Left ventricle myocardium superior (tissue), 1 donor: Measurements from ENCODE around the gene ZFP1. TPM values are rescaled to one million over a fixed set of nuclear protein-coding genes. Genes with fewer than 3 reads are reported as not detected.
"Not testable (repeated sequence)": the region's sequence is repeated elsewhere in the genome, so short reads cannot be mapped to it uniquely, and the experiment has no call there.

Experiments used
- ATAC-seq: fragments of 200-7000 bp; cut with Tn5 transposase; one replicate; pipeline ENCODE4 v1.9.1; 2020; ENCODE audit warnings: mild to moderate bottlenecking, moderate library complexity
- DNase-seq: peaks from one replicate; pipeline ENCODE4 v3.0.0-alpha.2; 2020
- intact Hi-C: fragments of 100-400 bp; cut with micrococcal nuclease; formaldehyde crosslinking; loops from one replicate; pipeline ENCODE4 v1.11.0; 2022
- total RNA-seq: library from RNA; stranded (reverse); fragmentation: NEBNext Ultra II Directional; extraction: Animal tissue kit (Norgen Biotek cat#: 25700); gene quantifications from one replicate; pipeline ENCODE4 v1.2.1, GENCODE V29; 2021
- donor health status: DM: no; HTN: yes; CAD: no; lungs with severe emphysema.

The ZFP1 gene
- total RNA-seq, 1 donor from 2014 or later = 6.7 TPM

DNA sequence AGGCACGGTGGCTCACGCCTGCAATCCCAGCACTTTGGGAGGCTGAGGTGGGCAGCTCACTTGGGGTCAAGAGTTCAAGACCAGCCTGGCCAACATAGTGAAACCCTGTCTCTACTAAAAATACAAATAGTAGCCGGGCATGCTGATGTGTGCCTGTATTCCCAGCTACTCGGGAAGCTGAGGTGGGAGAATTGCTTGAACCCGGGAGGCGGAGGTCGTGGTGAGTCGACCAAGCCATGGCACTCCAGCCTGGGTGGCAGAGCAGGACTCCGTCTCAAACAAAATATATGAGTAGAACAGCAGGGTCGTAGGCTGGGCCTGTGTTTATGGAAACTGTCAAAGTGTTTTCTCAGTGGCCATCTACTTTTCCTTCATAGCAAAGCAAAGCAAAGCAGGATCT, 63.0 kb downstream of the ZFP1 start:
- ATAC-seq, intact Hi-C loops: not testable (repeated sequence)
- peak; percentile 11 for DNase-seq

DNA sequence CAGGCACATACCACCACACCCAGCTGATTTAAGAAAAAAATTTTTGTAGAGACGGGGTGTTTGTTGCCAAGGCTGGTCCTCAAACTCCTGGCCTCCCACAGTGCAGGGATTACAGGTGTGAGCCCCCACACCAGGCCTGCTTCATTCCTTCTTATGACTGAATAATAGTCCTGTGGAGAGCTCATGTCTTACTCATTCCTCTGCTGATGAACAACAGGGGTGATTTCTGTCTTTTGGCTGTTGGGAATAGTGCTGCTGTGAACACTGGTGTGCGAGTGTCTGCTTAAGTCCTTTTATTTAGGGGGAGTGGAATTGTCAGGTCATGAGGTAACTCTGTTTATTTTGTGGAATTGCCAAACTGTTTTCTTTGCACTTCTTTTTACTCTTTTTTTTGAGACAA, 67.8 kb downstream of the ZFP1 start:
- DNase-seq = no peak
- ATAC-seq = no peak
- intact Hi-C loops = no loop called here

DNA sequence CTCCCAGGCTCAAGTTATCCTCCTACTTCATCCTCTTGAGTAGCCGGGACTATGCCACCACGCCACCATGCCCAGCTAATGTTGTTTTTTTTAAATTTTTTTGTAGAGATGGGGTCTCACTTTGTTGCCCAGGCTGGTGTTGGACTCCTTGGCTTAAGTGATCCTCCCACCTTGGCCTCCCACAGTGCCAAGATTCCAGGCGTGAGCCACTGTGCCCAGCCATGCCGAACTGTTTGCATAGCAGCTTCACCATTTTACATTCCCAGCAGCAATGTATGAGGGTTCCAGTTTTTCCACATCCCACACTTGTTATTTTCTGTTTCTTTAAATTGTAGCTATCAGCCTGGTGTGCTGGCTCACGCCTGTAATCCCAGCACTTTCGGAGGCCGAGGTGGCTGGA, 68.3 kb downstream of the ZFP1 start:
- intact Hi-C loops = no loop called here
- DNase-seq = no peak
- ATAC-seq = no peak

DNA sequence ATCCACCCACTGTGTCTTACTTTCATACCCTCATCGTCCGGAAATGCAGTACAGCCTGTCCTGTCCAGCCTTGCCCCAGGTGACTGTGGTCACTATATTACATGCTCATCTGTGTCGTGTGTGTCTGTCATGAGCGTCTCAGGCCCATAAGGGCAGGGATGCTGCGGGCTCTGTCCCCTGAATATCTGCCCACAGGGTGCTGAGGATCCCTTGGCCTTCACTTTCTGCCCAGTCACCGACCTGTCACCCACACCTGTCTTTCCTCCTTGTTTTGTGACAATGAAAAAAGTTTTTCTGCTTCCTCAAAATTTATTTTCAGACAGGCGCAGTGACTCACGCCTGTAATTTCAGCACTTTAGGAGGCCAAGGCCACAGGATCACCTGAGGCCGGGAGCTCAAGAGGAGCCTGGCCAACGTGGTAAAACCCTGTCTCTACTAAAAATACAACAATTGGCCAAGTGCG, 69.1 kb downstream of the ZFP1 start:
- no peak for ATAC-seq
- intact Hi-C loops = no loop called here
- no peak for DNase-seq

DNA sequence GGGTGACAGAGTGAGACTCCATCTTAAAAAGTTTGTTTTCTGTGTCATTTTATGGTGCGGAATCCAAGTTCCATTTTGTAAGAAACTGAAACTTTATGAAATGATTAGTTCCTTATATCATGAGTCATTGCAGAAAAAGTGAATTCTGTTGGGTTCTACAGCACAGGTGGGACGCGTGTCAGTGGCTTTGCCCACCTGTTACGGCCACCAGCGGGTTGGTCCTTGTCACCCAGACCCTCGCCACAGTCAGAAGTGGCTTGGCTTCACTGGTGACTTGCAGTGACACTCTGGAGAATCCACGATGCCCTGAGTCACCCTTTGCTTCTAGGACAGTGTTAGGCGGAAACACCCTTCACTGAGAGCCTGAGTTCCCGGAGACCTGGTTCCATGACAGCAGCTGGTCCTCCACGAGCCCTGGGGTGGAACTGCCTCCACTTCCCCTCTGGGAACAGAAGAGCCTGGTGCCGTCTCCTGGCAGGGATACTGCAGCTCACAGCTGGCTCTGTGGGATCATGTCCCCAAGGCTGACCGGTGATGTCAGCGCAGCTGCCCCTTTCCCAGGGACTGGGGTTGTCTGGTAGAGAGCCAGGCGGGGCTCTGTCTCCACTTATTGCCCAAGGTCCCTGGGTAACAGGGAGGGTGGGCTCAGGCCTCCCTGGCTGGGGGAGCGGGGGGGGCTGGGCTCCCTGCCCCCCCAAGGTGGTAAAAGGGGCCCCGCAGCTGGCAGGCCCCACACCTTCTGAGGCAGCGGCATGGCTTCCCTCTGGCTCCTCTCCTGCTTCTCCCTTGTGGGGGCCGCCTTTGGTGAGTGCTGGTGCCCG, 70.1 kb downstream of the ZFP1 start, which contains the start of gene CTRB1:
CTRB1 (plus strand) TSS at position 733 of the 821 bp plus-strand sequence; CDS start at position 753, 20 bp downstream.
- ATAC-seq = peak; percentile 17
- DNase-seq = no peak
- intact Hi-C loops = no loop called here

DNA sequence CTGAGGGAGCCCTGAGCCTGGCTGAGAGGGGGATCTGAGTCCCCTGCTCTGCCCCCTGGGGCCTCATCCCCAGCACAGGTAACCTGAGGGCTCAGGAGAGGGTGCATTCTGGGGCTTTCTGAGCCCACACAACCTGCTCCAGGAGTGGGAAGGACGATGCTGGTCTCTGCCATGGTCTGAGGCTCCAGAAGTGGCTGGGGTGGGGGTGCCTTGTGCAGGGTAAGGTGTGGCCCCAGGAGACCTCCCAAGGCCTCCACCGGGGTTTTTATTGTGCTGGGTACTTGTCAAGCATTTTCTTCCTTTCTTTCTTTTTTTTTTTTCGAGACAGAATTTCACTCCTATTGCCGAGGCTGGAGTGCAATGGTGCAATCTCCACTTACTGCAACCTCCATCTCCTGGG, 70.8 kb downstream of the ZFP1 start:
- ATAC-seq (no peak), DNase-seq (no peak)
- intact Hi-C loops = no loop called here

DNA sequence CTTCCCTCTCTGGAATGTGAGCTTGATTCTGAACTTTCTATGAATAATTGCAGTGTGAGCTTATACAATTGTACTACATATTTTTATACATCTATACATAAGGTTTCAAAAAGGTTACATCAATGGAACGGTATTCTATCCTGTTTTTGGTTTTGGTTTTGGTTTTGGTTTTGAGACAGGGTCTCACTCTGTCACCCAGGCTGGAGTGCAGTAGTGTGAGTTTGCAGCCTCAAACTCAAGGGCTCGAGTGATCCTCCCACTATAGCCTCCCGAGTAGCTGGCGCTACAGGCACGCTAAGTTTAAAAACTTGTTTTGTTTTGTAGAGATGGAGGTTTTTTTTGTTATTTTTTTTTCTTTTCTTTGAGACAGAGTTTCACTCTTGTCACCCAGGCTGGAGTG, 71.5 kb downstream of the ZFP1 start:
- intact Hi-C loops = no loop called here
- DNase-seq (no peak), ATAC-seq (no peak)

Other genes with a start within 250 kb of the ZFP1 start
- 59.6 TPM for gene WDR59, start 163.4 kb upstream of the ZFP1 start, total RNA-seq
- 24.5 TPM for gene ZNRF1, start 149.5 kb upstream of the ZFP1 start, total RNA-seq
- gene LDHD, start 31.7 kb upstream of the ZFP1 start, total RNA-seq = 83.3 TPM
- gene CTRB2, start 58.6 kb downstream of the ZFP1 start, total RNA-seq = not detected
- not detected for gene CTRB1, start 70.5 kb downstream of the ZFP1 start, total RNA-seq
- gene BCAR1, start 103.1 kb downstream of the ZFP1 start, total RNA-seq = 82.9 TPM